MCF 10A (cell line): ENCODE measurements around the gene KRABD2.

ENCODE experiments used
- BruUV-seq: library from RNA; stranded (reverse); fragments of 400-500 nt; replicated peaks from 2 replicates; lab custom pipeline; 2021; lab: Mats Ljungman, UMichigan
- CTCF ChIA-PET: fragments of 300-600 bp; sonication (Branson Sonifier 250); formaldehyde crosslinking; extraction: SDS; loops from one replicate; lab custom pipeline; 2021; ENCODE audit warnings: antibody characterized with exemption, inconsistent platforms; lab: Yijun Ruan, JAX
- POLR2A ChIA-PET: fragments of 300-600, 350-650 bp; sonication (Branson Sonifier 250); formaldehyde crosslinking; extraction: SDS; loops from one replicate; lab custom pipeline; 2020; ENCODE audit warnings: antibody characterized with exemption, inconsistent platforms; lab: Yijun Ruan, JAX
- DNase-seq: peaks from one replicate; pipeline ENCODE4 v3.0.0-alpha.2; 2018; ENCODE audit not compliant: unreplicated experiment
- H3K27ac Mint-ChIP-seq: one replicate; pipeline ENCODE4 v1.8.0; 2022; ENCODE audit warnings: mild to moderate bottlenecking, low read depth, mixed read lengths; ENCODE audit not compliant: unreplicated experiment
- H3K27me3 Mint-ChIP-seq: one replicate; pipeline ENCODE4 v1.8.0; 2022; ENCODE audit warnings: mixed read lengths; ENCODE audit not compliant: insufficient read depth, unreplicated experiment
- H3K36me3 Mint-ChIP-seq: one replicate; pipeline ENCODE4 v1.8.0; 2022; ENCODE audit warnings: mild to moderate bottlenecking, moderate library complexity, mixed read lengths; ENCODE audit not compliant: insufficient read depth, unreplicated experiment
- H3K4me1 Mint-ChIP-seq: one replicate; pipeline ENCODE4 v1.8.0; 2022; ENCODE audit warnings: mixed read lengths; ENCODE audit not compliant: insufficient read depth, unreplicated experiment
- H3K4me3 Mint-ChIP-seq: one replicate; pipeline ENCODE4 v1.8.0; 2022; ENCODE audit warnings: mild to moderate bottlenecking, moderate library complexity, mixed read lengths; ENCODE audit not compliant: unreplicated experiment
- H3K9me3 Mint-ChIP-seq: one replicate; pipeline ENCODE4 v1.8.0; 2022; ENCODE audit warnings: mixed read lengths; ENCODE audit not compliant: unreplicated experiment
- intact Hi-C: fragments of 100-400 bp; cut with micrococcal nuclease; formaldehyde crosslinking; loops from 2 replicates; pipeline ENCODE4 v1.14.1; 2022
- TF ChIP-seq, protein P1 (sequence below): fragments of 200-600 bp; IDR thresholded peaks from one replicate; pipeline ENCODE4 v1.8.0; 2022; ENCODE audit warnings: antibody characterized with exemption, mild to moderate bottlenecking; ENCODE audit not compliant: unreplicated experiment

Gene KRABD2

DNA sequence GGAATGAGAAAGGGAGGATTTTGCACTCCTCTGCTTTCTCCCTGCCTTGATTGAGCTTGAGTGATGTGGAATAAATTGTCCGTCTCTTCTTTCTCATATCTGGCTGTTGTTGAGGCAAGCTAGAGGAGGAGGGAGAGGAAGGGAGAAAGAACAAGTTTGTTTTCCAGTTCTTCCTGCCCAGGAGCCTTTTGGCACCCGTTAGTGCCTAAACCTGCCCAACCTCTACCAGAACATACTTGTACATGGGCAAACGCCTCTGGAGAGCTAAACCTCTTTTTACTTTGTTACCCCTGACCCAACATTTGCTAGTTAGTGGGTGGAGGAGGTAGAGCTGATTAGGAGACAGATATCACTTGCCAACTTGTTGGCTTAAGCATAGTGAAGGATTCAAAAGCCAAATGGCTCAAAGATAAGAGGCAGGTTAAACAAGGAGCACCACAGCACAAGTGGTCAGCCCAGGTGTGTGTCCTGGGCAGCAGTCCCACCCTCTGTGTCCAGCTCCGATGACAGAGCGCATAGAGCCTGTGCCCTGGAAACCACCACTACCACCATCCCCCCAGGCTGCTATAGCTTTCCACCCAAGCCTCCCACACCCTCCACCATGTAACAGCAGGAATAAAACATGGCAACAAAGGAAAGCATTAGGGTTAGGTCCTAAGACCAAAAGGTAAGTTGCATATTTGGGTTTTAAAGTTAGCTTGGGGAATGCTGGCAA is 30.4 kb downstream of the KRABD2 start:
- H3K27me3 Mint-ChIP-seq = peaks cover 11% of the 10 kb centered on the region
- BruUV-seq = no TSS peak
- no peak overlapping the region for H3K27ac Mint-ChIP-seq
- TF ChIP-seq, protein P1, sequence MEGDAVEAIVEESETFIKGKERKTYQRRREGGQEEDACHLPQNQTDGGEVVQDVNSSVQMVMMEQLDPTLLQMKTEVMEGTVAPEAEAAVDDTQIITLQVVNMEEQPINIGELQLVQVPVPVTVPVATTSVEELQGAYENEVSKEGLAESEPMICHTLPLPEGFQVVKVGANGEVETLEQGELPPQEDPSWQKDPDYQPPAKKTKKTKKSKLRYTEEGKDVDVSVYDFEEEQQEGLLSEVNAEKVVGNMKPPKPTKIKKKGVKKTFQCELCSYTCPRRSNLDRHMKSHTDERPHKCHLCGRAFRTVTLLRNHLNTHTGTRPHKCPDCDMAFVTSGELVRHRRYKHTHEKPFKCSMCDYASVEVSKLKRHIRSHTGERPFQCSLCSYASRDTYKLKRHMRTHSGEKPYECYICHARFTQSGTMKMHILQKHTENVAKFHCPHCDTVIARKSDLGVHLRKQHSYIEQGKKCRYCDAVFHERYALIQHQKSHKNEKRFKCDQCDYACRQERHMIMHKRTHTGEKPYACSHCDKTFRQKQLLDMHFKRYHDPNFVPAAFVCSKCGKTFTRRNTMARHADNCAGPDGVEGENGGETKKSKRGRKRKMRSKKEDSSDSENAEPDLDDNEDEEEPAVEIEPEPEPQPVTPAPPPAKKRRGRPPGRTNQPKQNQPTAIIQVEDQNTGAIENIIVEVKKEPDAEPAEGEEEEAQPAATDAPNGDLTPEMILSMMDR = no peak
- ChIA-PET POLR2A (no interaction called here), CTCF (interaction anchor here (0.6 kb wide), 1 partner anchor 25 kb away, joined by 4 read pairs; no protein-coding TSS in a partner anchor)
- H3K4me1 Mint-ChIP-seq = no peaks in the 10 kb centered on the region
- no peaks in the 10 kb centered on the region for H3K9me3 Mint-ChIP-seq
- H3K4me3 Mint-ChIP-seq = no peak overlapping the region
- no peaks in the 10 kb centered on the region for H3K36me3 Mint-ChIP-seq
- intact Hi-C loops = no loop called here
- DNase-seq = no peak

DNA sequence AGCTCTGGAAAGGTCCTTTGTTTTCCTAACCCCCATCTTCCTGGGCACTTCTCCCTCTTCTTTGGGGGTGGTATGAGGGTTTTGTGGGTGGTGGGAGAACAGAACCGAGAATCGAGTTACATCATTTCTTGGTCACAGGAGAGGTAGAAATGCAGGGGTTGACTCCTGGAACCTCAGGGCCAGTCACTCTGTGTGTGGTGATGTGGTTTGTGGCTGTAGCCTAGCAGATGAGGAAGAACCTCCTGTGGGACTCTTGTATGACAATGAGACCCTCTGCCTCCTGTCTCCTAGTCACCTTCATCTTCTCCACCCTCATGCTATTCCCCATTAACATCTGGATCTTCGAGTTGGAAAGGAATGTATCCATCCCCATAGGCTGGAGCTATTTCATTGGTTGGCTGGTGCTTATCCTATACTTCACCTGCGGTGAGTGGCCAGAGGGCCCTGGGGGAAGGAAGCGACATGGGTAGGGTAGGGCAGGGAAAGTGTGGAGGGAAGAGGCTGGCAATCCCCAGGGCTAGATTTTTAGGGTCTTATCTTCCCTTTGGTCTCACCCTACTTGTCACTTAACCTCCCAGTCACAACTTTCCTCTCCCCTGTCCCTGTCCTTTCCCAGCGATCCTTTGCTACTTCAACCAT is 31.3 kb downstream of the KRABD2 start:
- no peak for DNase-seq
- H3K27me3 Mint-ChIP-seq = peaks cover 11% of the 10 kb centered on the region
- TF ChIP-seq, protein P1 = no peak
- H3K36me3 Mint-ChIP-seq = no peaks in the 10 kb centered on the region
- intact Hi-C loops = no loop called here
- POLR2A ChIA-PET = no interaction called here
- CTCF ChIA-PET = no interaction called here
- no peaks in the 10 kb centered on the region for H3K9me3 Mint-ChIP-seq
- no peak overlapping the region for H3K4me3 Mint-ChIP-seq
- H3K4me1 Mint-ChIP-seq = no peaks in the 10 kb centered on the region
- BruUV-seq = no TSS peak
- no peak overlapping the region for H3K27ac Mint-ChIP-seq

DNA sequence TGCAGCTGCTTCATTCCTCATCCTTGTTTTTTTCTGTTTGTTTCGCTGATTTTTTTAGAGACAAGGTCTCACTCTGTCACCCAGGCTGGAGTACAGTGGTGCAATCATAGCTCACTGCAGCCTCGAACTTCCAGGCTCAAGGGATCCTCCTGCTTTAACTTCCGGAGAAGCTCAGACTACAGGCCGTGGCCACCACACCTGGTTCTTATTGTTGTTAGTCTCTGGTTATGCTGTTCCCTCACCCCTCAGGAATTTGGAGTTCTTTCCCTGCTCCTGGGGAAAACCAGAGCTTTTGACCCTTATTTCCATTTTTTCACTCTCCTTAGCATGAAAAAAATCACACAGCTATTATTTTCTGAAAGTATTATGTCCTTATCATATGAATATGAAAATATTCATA is 35.0 kb downstream of the KRABD2 start:
- no peaks in the 10 kb centered on the region for H3K4me1 Mint-ChIP-seq
- TF ChIP-seq, protein P1 = no peak
- H3K4me3 Mint-ChIP-seq = no peak overlapping the region
- intact Hi-C loops = no loop called here
- no TSS peak for BruUV-seq
- H3K27ac Mint-ChIP-seq = no peak overlapping the region
- no peaks in the 10 kb centered on the region for H3K36me3 Mint-ChIP-seq
- ChIA-PET CTCF (interaction anchor here (0.7 to 0.9 kb wide), 2 partner anchors 10 to 12 kb away, joined by 3 to 5 read pairs; no protein-coding TSS in a partner anchor), POLR2A (interaction anchor here (0.6 kb wide), 1 partner anchor 17 kb away, joined by 3 read pairs; no protein-coding TSS in a partner anchor)
- peaks cover 11% of the 10 kb centered on the region for H3K27me3 Mint-ChIP-seq
- DNase-seq = no peak
- H3K9me3 Mint-ChIP-seq = no peaks in the 10 kb centered on the region

DNA sequence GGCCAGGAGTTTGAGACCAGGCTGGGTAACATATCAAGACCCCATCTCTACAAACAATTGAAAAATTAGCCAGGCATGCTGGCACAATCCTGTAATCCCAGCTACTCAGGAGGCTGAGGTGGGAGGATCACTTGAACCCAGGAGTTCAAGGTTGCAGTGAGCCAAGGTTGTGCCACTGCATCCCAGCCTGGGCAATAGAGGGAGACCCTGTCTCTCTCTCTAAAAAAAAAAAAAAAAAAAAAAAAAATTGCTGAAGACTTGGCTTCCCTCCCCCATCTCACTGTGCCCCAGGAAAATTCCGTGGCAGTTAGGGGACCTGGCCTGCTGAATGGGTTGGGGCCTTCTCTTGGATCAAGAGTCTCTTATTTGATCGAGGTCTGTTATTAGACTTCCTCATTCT is 37.0 kb downstream of the KRABD2 start, which contains the start of gene ODF4:
Gene ODF4 (plus strand): TSS at position 301 of the 400 bp plus-strand sequence. CDS start 212 bp downstream, outside the sequence.
- CTCF ChIA-PET = no interaction called here
- Mint-ChIP-seq H3K4me1 (no peaks in the 10 kb centered on the region), H3K36me3 (no peaks in the 10 kb centered on the region), H3K9me3 (no peaks in the 10 kb centered on the region), H3K27me3 (peaks cover 3% of the 10 kb centered on the region), H3K4me3 (no peak within 1 kb of the TSS), H3K27ac (no peak within 1 kb of the TSS)
- intact Hi-C loops = no loop called here
- DNase-seq = no peak
- TF ChIP-seq, protein P1 = no peak
- POLR2A ChIA-PET = no interaction called here
- no TSS peak for BruUV-seq
